ENCODE measurements around the gene STAC2. TPM values are rescaled to one million over a fixed set of nuclear protein-coding genes. Genes with fewer than 3 reads are reported as not detected.
A peak's percentile ranks its signal among the peaks of the same experiment; 100 is the strongest.

The STAC2 gene
- total RNA-seq, 1 experiment from 2014 or later = not detected

DNA sequence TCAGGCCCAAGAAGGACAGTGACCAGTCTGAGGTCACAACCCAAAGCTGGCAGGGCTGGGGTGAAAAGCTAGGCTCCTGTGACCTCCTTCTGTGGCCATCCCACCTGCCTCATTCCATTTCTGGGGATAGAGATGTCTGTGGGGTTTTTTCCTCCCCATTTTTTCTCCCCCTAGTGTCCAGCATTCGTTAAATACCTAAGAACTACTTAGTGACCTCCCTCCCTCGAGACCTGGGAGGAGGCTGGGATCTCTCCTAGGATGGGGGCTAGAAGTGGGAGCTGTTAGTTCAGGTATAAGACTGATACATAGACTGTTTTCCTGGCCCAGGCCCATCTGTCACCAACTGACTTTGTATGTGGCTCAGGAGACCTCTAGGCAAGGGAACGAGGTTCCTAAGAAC, 20.5 kb upstream of the STAC2 start:
- H3K4me1 ChIP-seq (ENCODE audit: low read length) = peaks cover 21% of the 10 kb centered on the region
- no peak overlapping the region for H3K4me3 ChIP-seq (ENCODE audit: low read length)
- no peaks in the 10 kb centered on the region for H3K79me2 ChIP-seq (ENCODE audit: low read length)
- no peaks in the 10 kb centered on the region for H4K20me1 ChIP-seq (ENCODE audit: insufficient read depth, low read depth, low read length)
- no peak overlapping the region for H3K9ac ChIP-seq (ENCODE audit: low read length)
- H3K9me2 ChIP-seq (replicated peaks; ENCODE audit: insufficient read depth, low read length) = no peaks in the 10 kb centered on the region
- no peaks in the 10 kb centered on the region for H3K9me3 ChIP-seq (ENCODE audit: low read length)
- H3K27ac ChIP-seq (ENCODE audit: low read length) = no peak overlapping the region
- no peaks in the 10 kb centered on the region for H3K36me3 ChIP-seq (ENCODE audit: insufficient read depth, low read length)
- H3K27me3 ChIP-seq (ENCODE audit: low read length) = no peaks in the 10 kb centered on the region
- no peak overlapping the region for H3K4me2 ChIP-seq (ENCODE audit: low read depth, low read length, poor library complexity, severe bottlenecking)
- no peak overlapping the region for H2AFZ ChIP-seq (ENCODE audit: low read length)
- no peak for DNase-seq

DNA sequence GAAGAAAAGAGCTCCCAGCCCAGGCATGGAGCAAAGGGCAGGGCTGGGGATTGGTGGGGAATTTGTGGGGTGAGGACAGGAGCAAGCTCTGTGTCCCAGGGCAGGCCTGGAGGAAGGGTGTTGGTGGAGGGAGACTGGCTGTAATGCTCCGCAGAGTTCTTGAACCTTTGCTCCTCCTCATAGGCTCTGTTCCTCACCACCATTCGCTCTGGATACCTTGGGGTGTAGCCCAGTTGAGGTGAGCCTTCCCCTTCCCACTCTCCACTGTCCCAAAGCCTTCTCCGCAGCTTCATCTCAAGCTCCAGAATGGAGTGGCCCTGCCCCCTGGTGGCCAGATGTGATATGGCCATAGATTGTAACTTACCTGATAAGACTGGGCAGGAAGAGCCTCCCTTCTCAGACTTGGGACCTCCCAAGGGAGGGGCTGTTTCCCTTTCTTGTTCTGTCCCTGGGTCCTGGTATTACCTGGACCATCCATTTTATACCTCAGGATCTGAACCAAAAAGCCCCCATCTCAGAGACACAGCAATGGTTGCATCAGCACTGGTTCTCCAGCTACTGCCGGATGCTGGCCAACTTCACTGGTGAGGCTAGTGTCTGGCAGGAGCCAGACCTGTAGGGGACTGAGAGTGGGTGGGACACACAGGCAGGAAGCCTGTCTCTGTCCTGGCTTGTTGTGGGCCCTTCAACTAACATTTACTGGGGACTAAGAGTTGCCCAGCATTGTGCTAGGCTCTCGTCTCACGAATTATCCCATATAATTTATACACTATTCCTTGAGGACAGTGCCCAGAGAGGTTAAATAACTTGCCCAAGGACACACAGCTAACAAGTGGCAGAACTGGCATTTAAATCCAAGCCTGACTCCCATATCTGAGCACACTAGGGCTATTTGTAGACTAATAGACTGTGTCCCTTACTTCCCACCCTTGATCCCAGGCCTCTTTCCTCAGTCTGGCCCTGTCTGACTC, 19.1 kb upstream of the STAC2 start:
- Histone ChIP-seq H3K4me2 (ENCODE audit: low read depth, low read length, poor library complexity, severe bottlenecking) (peak overlapping the region; percentile 55), H3K9me2 (replicated peaks; ENCODE audit: insufficient read depth, low read length) (no peaks in the 10 kb centered on the region), H3K36me3 (ENCODE audit: insufficient read depth, low read length) (no peaks in the 10 kb centered on the region), H3K9me3 (ENCODE audit: low read length) (no peaks in the 10 kb centered on the region), H4K20me1 (ENCODE audit: insufficient read depth, low read depth, low read length) (no peaks in the 10 kb centered on the region), H3K4me3 (ENCODE audit: low read length) (peak overlapping the region; percentile 31; the same call in 1 of the 2 replicates), H2AFZ (ENCODE audit: low read length) (no peak overlapping the region; the same call in 1 of the 2 replicates), H3K79me2 (ENCODE audit: low read length) (no peaks in the 10 kb centered on the region), H3K27me3 (ENCODE audit: low read length) (no peaks in the 10 kb centered on the region), H3K27ac (ENCODE audit: low read length) (no peak overlapping the region), H3K4me1 (ENCODE audit: low read length) (peaks cover 22% of the 10 kb centered on the region), H3K9ac (ENCODE audit: low read length) (peak overlapping the region; percentile 48)
- DNase-seq = peak; percentile 95

DNA sequence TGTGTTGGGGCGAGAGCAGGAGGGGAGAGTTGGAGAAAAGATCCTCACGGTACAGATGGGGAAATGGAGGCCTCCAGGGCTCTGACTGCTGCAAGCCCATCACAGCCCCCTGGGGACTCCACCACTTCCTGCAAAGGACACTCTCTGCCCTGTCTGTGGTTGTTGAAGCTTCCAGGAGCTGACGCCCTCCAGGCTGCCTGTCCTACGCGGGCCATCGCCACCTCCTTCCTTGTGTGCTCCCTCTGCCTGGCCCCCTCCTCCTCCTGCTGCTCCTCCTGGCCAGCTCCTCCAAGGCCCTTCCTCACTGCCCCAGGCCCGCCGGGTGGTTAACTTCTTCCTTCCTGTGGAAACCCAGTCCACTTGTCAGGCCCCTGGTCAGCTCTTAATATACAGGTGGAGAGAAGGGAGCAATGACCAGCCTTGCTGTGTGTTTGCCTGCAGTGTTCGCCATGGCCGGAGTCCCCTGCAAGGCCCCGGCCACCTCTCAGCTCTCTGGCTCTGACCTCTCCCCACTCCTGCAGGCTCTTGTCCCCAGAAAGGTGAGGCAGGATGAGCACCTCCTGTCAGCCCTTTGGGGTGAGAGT, 18.4 kb upstream of the STAC2 start:
- peak overlapping the region; percentile 48 for H3K9ac ChIP-seq (ENCODE audit: low read length)
- no peaks in the 10 kb centered on the region for H3K79me2 ChIP-seq (ENCODE audit: low read length)

DNA sequence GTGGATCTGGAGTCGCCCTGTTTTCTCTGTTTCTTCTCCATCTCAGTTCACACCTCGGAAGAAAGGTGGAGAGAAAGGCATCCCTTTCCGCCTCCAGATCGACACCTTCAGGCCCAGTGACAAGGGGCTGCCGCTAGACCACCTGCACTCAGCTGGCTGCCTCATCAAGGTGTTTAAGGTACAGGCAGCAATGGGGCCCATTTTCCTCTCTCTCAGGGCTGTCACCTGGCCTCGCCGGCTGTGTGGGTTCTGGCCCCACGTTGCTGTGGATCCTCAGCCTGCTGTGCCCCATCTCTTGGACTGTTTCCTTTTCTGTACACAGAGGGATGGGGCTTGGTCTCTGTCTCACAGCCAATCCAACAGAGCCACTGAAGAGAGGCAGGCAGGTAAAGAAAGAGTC, 17.4 kb upstream of the STAC2 start:
- peaks cover 33% of the 10 kb centered on the region for H3K4me1 ChIP-seq (ENCODE audit: low read length)
- no peak overlapping the region for H3K4me2 ChIP-seq (ENCODE audit: low read depth, low read length, poor library complexity, severe bottlenecking)

More for the DNA sequence above, 18.4 kb upstream of the STAC2 start:
- peak; percentile 78 for DNase-seq
- no peak overlapping the region; the same call in 1 of the 2 replicates for H2AFZ ChIP-seq (ENCODE audit: low read length)
- peak overlapping the region; percentile 31; the same call in 1 of the 2 replicates for H3K4me3 ChIP-seq (ENCODE audit: low read length)
- no peaks in the 10 kb centered on the region for H3K9me3 ChIP-seq (ENCODE audit: low read length)
- H3K27ac ChIP-seq (ENCODE audit: low read length) = no peak overlapping the region
- no peaks in the 10 kb centered on the region for H3K27me3 ChIP-seq (ENCODE audit: low read length)
- H3K4me2 ChIP-seq (ENCODE audit: low read depth, low read length, poor library complexity, severe bottlenecking) = peak overlapping the region; percentile 55
- H3K36me3 ChIP-seq (ENCODE audit: insufficient read depth, low read length) = no peaks in the 10 kb centered on the region
- H3K4me1 ChIP-seq (ENCODE audit: low read length) = peaks cover 27% of the 10 kb centered on the region
- no peaks in the 10 kb centered on the region for H3K9me2 ChIP-seq (replicated peaks; ENCODE audit: insufficient read depth, low read length)
- H4K20me1 ChIP-seq (ENCODE audit: insufficient read depth, low read depth, low read length) = no peaks in the 10 kb centered on the region

DNA sequence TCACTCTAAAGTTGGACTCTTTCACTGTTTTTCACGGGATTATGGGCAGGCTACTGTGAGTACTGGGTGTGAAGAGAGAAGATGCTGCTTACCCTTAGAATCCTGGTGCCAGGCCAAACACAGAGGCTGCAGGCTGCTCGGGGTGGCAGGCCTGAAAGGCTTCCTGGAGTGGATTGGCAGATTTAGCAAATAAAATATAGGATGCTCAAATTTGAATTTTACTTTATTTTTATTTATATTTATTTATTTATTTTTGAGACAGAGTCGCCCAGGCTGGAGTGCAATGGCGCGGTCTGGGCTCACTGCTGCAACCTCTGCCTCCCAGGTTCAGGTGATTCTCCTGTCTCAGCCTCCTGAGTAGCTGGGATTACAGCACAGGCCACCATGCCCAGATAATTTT, 14.9 kb upstream of the STAC2 start:
- H3K27ac ChIP-seq (ENCODE audit: low read length) = no peak overlapping the region
- H3K9ac ChIP-seq (ENCODE audit: low read length) = no peak overlapping the region

More for the DNA sequence above, 17.4 kb upstream of the STAC2 start:
- no peak overlapping the region for H3K4me3 ChIP-seq (ENCODE audit: low read length)
- H3K27ac ChIP-seq (ENCODE audit: low read length) = no peak overlapping the region
- H4K20me1 ChIP-seq (ENCODE audit: insufficient read depth, low read depth, low read length) = no peaks in the 10 kb centered on the region
- no peak overlapping the region for H3K9ac ChIP-seq (ENCODE audit: low read length)
- H2AFZ ChIP-seq (ENCODE audit: low read length) = no peak overlapping the region
- no peak for DNase-seq
- no peaks in the 10 kb centered on the region for H3K9me3 ChIP-seq (ENCODE audit: low read length)
- H3K27me3 ChIP-seq (ENCODE audit: low read length) = no peaks in the 10 kb centered on the region
- no peaks in the 10 kb centered on the region for H3K79me2 ChIP-seq (ENCODE audit: low read length)
- no peaks in the 10 kb centered on the region for H3K9me2 ChIP-seq (replicated peaks; ENCODE audit: insufficient read depth, low read length)
- H3K36me3 ChIP-seq (ENCODE audit: insufficient read depth, low read length) = no peaks in the 10 kb centered on the region

DNA sequence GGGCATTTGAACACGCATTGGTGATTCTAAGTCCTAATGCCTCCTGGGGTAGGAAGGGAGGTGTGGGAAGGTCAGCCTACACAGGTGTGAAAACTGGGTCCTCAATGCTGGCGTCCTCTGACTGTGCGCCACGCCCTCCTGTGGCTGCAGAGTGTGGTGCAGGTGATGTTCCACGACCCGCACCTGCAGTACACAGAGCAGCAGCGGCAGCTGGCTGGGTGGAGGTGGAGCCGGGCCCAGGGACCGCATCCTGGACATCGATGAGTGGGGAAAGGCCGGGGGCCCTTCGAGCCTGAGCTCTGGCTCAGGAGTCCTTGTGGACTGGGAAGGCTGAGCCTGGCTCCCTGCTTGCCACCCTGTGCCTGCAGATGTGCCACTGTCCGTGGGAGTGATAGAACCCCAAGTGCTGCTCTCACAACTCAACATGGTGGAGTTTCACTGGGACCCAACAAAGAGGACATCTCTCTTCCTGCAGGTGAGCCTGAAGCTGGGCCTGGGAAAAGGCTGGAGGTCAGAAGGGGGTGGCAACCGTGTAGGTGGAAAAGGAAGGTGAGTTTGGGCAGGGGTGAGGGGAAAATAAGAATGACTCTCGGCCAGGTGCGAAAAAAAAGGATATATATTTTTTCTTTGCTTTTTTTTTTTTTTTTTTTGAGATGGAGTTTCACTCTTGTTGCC, 14.0 kb upstream of the STAC2 start:
- H3K9ac ChIP-seq (ENCODE audit: low read length) = 0 out of 2 replicates have a peak overlapping the region, but pooled peaks have one; percentile 17
- no peaks in the 10 kb centered on the region for H3K36me3 ChIP-seq (ENCODE audit: insufficient read depth, low read length)
- H3K4me2 ChIP-seq (ENCODE audit: low read depth, low read length, poor library complexity, severe bottlenecking) = peak overlapping the region; percentile 39
- no peaks in the 10 kb centered on the region for H3K79me2 ChIP-seq (ENCODE audit: low read length)
- H3K9me3 ChIP-seq (ENCODE audit: low read length) = no peaks in the 10 kb centered on the region
- no peak overlapping the region for H3K4me3 ChIP-seq (ENCODE audit: low read length)
- H4K20me1 ChIP-seq (ENCODE audit: insufficient read depth, low read depth, low read length) = no peaks in the 10 kb centered on the region
- H3K4me1 ChIP-seq (ENCODE audit: low read length) = peaks cover 35% of the 10 kb centered on the region
- no peaks in the 10 kb centered on the region for H3K27me3 ChIP-seq (ENCODE audit: low read length)
- no peaks in the 10 kb centered on the region for H3K9me2 ChIP-seq (replicated peaks; ENCODE audit: insufficient read depth, low read length)
- no peak overlapping the region for H2AFZ ChIP-seq (ENCODE audit: low read length)
- H3K27ac ChIP-seq (ENCODE audit: low read length) = no peak overlapping the region
- peak; percentile 90 for DNase-seq

More for the DNA sequence above, 14.9 kb upstream of the STAC2 start:
- Histone ChIP-seq H3K79me2 (ENCODE audit: low read length) (no peaks in the 10 kb centered on the region), H3K4me3 (ENCODE audit: low read length) (no peak overlapping the region), H3K9me3 (ENCODE audit: low read length) (no peaks in the 10 kb centered on the region), H3K4me2 (ENCODE audit: low read depth, low read length, poor library complexity, severe bottlenecking) (no peak overlapping the region), H2AFZ (ENCODE audit: low read length) (no peak overlapping the region), H3K36me3 (ENCODE audit: insufficient read depth, low read length) (no peaks in the 10 kb centered on the region), H3K4me1 (ENCODE audit: low read length) (peaks cover 36% of the 10 kb centered on the region), H3K27me3 (ENCODE audit: low read length) (no peaks in the 10 kb centered on the region), H3K9me2 (replicated peaks; ENCODE audit: insufficient read depth, low read length) (no peaks in the 10 kb centered on the region), H4K20me1 (ENCODE audit: insufficient read depth, low read depth, low read length) (no peaks in the 10 kb centered on the region)
- DNase-seq = no peak

DNA sequence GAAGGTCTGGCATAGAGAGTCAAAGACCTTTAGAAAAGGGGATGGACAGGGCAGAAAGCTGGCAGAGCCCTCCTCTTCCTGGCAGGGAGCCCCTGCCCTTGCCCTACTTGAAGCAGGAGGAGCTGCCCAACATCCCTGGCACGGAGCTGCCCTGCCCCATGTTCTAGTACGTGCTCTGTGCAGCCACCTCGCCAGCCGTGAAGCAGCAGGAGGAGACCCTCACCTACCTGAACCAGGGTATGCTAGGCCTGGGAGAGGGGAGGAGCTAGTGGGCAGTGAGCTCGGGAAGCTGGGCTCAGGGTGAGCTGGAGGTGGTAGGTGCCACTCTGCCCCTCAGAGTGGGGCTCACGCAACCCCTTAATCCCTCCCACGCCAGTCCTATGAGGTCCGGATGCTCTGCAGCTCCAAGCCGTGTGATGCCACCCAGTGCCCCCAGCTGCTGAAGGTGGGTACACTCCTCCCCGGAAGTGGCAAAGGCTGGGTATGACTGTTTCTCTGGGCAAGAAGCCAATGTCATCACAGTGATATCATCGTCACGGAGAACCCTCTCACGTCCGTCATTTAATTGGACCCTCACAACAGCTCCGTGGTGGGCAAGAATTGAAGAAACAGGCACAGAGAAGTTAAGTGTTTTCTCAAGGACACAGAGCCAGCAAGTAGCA, 12.7 kb upstream of the STAC2 start:
- Histone ChIP-seq H3K9ac (ENCODE audit: low read length) (no peak overlapping the region), H3K4me1 (ENCODE audit: low read length) (peaks cover 23% of the 10 kb centered on the region), H3K27me3 (ENCODE audit: low read length) (no peaks in the 10 kb centered on the region), H3K4me3 (ENCODE audit: low read length) (no peak overlapping the region), H3K4me2 (ENCODE audit: low read depth, low read length, poor library complexity, severe bottlenecking) (no peak overlapping the region), H3K9me2 (replicated peaks; ENCODE audit: insufficient read depth, low read length) (no peaks in the 10 kb centered on the region), H3K79me2 (ENCODE audit: low read length) (no peaks in the 10 kb centered on the region), H4K20me1 (ENCODE audit: insufficient read depth, low read depth, low read length) (no peaks in the 10 kb centered on the region), H3K36me3 (ENCODE audit: insufficient read depth, low read length) (no peaks in the 10 kb centered on the region), H3K27ac (ENCODE audit: low read length) (no peak overlapping the region), H3K9me3 (ENCODE audit: low read length) (no peaks in the 10 kb centered on the region), H2AFZ (ENCODE audit: low read length) (no peak overlapping the region)
- DNase-seq = peak; percentile 44

All from Karpas-422 (cell line).